ENCODE data around the gene MTCL1.

DNA sequence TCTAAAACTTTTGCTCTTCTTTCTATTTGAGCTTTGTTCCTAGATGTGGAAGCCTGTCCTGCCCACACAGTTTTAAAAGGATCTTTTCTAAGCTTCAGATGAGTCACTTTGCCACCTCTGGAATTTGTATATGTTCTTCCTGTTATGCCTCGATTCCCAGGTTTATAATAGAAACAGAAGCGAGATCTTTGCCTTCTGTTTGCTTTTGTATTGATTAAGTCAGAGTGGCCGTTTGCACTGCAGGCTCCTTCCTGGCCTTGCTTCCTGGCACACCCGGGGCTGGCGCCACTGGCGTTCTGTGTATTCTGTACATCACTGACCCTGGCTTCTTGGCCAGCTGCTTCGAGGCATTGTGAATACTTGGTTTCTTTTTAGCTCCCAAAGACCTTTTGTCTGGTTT, 91.8 kb downstream of the MTCL1 start:
- TF ChIP-seq CTCF (IDR thresholded peaks at IDR 0.05; ENCODE audit: low read depth, low read length, missing input control) = no peak
- no peak for TF ChIP-seq FOXA1 (IDR thresholded peaks at IDR 0.05)
- TF ChIP-seq JUND (IDR thresholded peaks at IDR 0.05) = no peak
- TF ChIP-seq, protein P1, sequence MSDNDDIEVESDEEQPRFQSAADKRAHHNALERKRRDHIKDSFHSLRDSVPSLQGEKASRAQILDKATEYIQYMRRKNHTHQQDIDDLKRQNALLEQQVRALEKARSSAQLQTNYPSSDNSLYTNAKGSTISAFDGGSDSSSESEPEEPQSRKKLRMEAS (IDR thresholded peaks at IDR 0.05) = no peak
- no peak for TF ChIP-seq SP1 (IDR thresholded peaks at IDR 0.05)
